Type B pancreatic cell (in vitro differentiated cells): ENCODE data around the gene ZNF423. TPM values are rescaled to one million over a fixed set of nuclear protein-coding genes. Genes with fewer than 3 reads are reported as not detected.

Source experiments
- DNase-seq: peaks from one replicate; pipeline ENCODE4 v3.0.0; 2021; ENCODE audit warnings: mixed read lengths; ENCODE audit not compliant: unreplicated experiment; ENCODE audit errors: extremely low spot score
- H3K27ac Mint-ChIP-seq: 2 replicates; pipeline ENCODE4 v1.8.0; 2021; ENCODE audit warnings: mild to moderate bottlenecking, mixed read lengths
- H3K27me3 Mint-ChIP-seq: 2 replicates; pipeline ENCODE4 v1.8.0; 2021; ENCODE audit warnings: mixed read lengths
- H3K36me3 Mint-ChIP-seq: 2 replicates; pipeline ENCODE4 v1.8.0; 2021; ENCODE audit warnings: mixed read lengths
- H3K4me1 Mint-ChIP-seq: one replicate; pipeline ENCODE4 v1.8.0; 2021; ENCODE audit warnings: mixed read lengths; ENCODE audit not compliant: unreplicated experiment
- H3K4me3 Mint-ChIP-seq: 2 replicates; pipeline ENCODE4 v1.8.0; 2021; ENCODE audit warnings: mild to moderate bottlenecking, mixed read lengths
- H3K9me3 Mint-ChIP-seq: 2 replicates; pipeline ENCODE4 v1.8.0; 2021; ENCODE audit warnings: mixed read lengths
- CTCF ChIP-seq: fragments of 200-600 bp; sonication (generic); conservative IDR thresholded peaks from 2 replicates; pipeline ENCODE4 v1.5.0; 2021; ENCODE audit warnings: antibody characterized with exemption, mild to moderate bottlenecking
- total RNA-seq: library from RNA; stranded (reverse); gene quantifications from 2 replicates; pipeline ENCODE4 v1.2.1, GENCODE V29; 2021; ENCODE audit warnings: low replicate concordance

Gene ZNF423
- total RNA-seq, 1 donor from 2014 or later, result 72.6 TPM

- H3K4me1 Mint-ChIP-seq, result peaks cover 21% of the 10 kb centered on the region
- DNase-seq, result no peak
- peaks cover 16% of the 10 kb centered on the region for H3K36me3 Mint-ChIP-seq
- TF ChIP-seq CTCF, result no peak
- no peak overlapping the region for H3K4me3 Mint-ChIP-seq
- H3K27ac Mint-ChIP-seq, result no peak overlapping the region
- H3K27me3 Mint-ChIP-seq, result peaks cover 5% of the 10 kb centered on the region
- H3K9me3 Mint-ChIP-seq, result no peaks in the 10 kb centered on the region
These were observed 331.5 kb downstream of the ZNF423 start for GRCh38 chr16:49524216-49524946.

- no peak overlapping the region for H3K27ac Mint-ChIP-seq
- no peaks in the 10 kb centered on the region for H3K9me3 Mint-ChIP-seq
- no peak for TF ChIP-seq CTCF
- H3K36me3 Mint-ChIP-seq, result peaks cover 16% of the 10 kb centered on the region
- no peak for DNase-seq
- no peak overlapping the region for H3K4me3 Mint-ChIP-seq
- H3K27me3 Mint-ChIP-seq, result peaks cover 3% of the 10 kb centered on the region
- H3K4me1 Mint-ChIP-seq, result peaks cover 14% of the 10 kb centered on the region
These were observed 332.3 kb downstream of the ZNF423 start for GRCh38 chr16:49523435-49524159.

GRCh38 chr16:49521734-49522325 lies 334.1 kb downstream of the ZNF423 start:
- Mint-ChIP-seq H3K36me3 (peaks cover 16% of the 10 kb centered on the region), H3K4me3 (no peak overlapping the region), H3K27me3 (no peaks in the 10 kb centered on the region), H3K4me1 (peaks cover 4% of the 10 kb centered on the region), H3K9me3 (no peaks in the 10 kb centered on the region), H3K27ac (no peak overlapping the region)
- no peak for DNase-seq
- TF ChIP-seq CTCF, result no peak

GRCh38 chr16:49520492-49521038 lies 335.3 kb downstream of the ZNF423 start:
- TF ChIP-seq CTCF, result no peak
- no peak overlapping the region for H3K27ac Mint-ChIP-seq
- H3K4me3 Mint-ChIP-seq, result no peak overlapping the region
- DNase-seq, result no peak
- no peaks in the 10 kb centered on the region for H3K27me3 Mint-ChIP-seq
- H3K9me3 Mint-ChIP-seq, result no peaks in the 10 kb centered on the region
- H3K4me1 Mint-ChIP-seq, result peaks cover 4% of the 10 kb centered on the region
- H3K36me3 Mint-ChIP-seq, result peaks cover 16% of the 10 kb centered on the region

GRCh38 chr16:49519741-49520140 lies 336.2 kb downstream of the ZNF423 start:
- Mint-ChIP-seq H3K27ac (no peak overlapping the region), H3K36me3 (peaks cover 16% of the 10 kb centered on the region), H3K27me3 (no peaks in the 10 kb centered on the region), H3K9me3 (no peaks in the 10 kb centered on the region), H3K4me1 (peaks cover 6% of the 10 kb centered on the region), H3K4me3 (no peak overlapping the region)
- no peak for TF ChIP-seq CTCF
- DNase-seq, result no peak
